GM06990 (cell line): Measurements from ENCODE around the gene PAPLN.

Source experiments
- DNase-seq: peaks from one replicate; pipeline ENCODE4 v3.0.0-alpha.2; 2011; ENCODE audit not compliant: insufficient read length; ENCODE audit errors: extremely low read depth
- H3K27me3 ChIP-seq: replicated peaks from 2 replicates; pipeline ENCODE4 v1.6.0; 2011; ENCODE audit warnings: low read length; ENCODE audit not compliant: control insufficient read depth, insufficient read depth
- H3K36me3 ChIP-seq: 2 replicates; pipeline ENCODE4 v1.5.1; 2011; ENCODE audit warnings: low read length; ENCODE audit not compliant: control insufficient read depth, insufficient read depth
- H3K4me3 ChIP-seq: replicated peaks from 2 replicates; pipeline ENCODE4 v1.5.1; 2011; ENCODE audit warnings: low read depth, mild to moderate bottlenecking, control low read depth, low read length
- TF ChIP-seq, protein P1 (sequence below): IDR thresholded peaks from 2 replicates; pipeline ENCODE4 v1.5.1; 2011; ENCODE audit warnings: low read length, control low read depth, mild to moderate bottlenecking, inconsistent platforms; ENCODE audit not compliant: insufficient read depth, poor library complexity, severe bottlenecking

PAPLN gene

DNA sequence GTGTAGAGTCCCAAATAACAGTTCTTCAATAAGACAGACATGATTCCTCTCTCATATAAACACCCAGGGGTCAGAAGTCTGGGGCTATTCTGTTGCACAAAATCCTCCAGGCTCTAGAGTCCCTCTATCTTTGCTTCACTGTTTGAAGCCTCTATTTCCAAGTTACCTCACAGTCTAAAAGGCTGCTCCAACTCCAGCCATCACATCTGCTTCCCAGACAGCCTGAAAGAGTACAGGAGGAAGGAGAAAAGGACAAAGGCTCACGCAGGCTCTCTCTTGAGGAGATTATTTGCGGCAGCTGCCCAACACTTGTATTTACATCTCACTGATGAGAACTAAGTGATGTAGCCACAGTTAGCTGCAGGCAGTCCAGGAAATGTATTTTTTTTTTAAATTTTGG lies 6.4 kb downstream of the PAPLN start:
- TF ChIP-seq, protein P1, sequence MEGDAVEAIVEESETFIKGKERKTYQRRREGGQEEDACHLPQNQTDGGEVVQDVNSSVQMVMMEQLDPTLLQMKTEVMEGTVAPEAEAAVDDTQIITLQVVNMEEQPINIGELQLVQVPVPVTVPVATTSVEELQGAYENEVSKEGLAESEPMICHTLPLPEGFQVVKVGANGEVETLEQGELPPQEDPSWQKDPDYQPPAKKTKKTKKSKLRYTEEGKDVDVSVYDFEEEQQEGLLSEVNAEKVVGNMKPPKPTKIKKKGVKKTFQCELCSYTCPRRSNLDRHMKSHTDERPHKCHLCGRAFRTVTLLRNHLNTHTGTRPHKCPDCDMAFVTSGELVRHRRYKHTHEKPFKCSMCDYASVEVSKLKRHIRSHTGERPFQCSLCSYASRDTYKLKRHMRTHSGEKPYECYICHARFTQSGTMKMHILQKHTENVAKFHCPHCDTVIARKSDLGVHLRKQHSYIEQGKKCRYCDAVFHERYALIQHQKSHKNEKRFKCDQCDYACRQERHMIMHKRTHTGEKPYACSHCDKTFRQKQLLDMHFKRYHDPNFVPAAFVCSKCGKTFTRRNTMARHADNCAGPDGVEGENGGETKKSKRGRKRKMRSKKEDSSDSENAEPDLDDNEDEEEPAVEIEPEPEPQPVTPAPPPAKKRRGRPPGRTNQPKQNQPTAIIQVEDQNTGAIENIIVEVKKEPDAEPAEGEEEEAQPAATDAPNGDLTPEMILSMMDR, result no peak
- Histone ChIP-seq H3K27me3 (peaks cover 2% of the 10 kb centered on the region; the same call in 1 of the 2 replicates), H3K36me3 (no peaks in the 10 kb centered on the region), H3K4me3 (no peak overlapping the region)
- no peak for DNase-seq

DNA sequence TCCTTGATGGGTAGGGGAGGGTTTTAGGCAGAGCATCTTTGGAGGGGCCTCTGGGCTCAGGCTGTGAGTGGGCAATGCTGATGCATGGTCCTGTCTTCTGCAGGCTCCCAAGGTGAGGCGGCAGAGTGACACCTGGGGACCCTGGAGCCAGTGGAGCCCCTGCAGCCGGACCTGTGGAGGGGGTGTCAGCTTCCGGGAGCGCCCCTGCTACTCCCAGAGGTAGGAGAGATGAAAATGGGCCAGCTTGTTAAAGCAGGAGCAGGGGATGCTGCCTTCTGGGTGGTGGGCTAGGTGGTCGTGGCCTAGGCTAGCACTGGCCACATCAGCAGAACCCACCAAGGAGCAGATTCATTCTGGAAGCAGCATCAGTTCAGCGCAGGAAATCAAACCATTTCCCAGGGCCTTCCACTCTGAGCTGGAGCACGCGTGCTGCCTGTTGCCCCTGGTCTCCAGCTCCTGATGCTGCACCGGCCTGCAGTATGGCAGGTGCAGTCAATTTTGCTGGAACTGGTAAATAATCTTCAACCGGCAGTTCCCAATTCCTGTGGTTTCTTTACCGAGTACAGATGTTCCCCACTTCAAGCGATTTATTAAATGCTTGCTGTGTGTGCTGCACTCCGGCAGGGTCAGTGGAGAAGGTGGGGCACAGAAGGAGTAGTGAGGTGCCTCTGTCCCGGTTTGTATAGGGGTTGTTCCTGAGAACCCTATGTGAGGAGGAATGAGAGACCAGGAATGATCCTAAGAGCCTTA lies 7.4 kb downstream of the PAPLN start:
- Histone ChIP-seq H3K4me3 (no peak overlapping the region), H3K36me3 (no peaks in the 10 kb centered on the region), H3K27me3 (no peaks in the 10 kb centered on the region; the same call in 1 of the 2 replicates)
- TF ChIP-seq, protein P1, result no peak
- DNase-seq, result no peak

GRCh38 chr14:73245480-73246325 lies 8.4 kb downstream of the PAPLN start:
- H3K27me3 ChIP-seq, result no peaks in the 10 kb centered on the region
- peaks cover 2% of the 10 kb centered on the region for H3K36me3 ChIP-seq
- peak; percentile 85 for DNase-seq
- TF ChIP-seq, protein P1, result no peak
- H3K4me3 ChIP-seq, result peak overlapping the region; percentile 67

DNA sequence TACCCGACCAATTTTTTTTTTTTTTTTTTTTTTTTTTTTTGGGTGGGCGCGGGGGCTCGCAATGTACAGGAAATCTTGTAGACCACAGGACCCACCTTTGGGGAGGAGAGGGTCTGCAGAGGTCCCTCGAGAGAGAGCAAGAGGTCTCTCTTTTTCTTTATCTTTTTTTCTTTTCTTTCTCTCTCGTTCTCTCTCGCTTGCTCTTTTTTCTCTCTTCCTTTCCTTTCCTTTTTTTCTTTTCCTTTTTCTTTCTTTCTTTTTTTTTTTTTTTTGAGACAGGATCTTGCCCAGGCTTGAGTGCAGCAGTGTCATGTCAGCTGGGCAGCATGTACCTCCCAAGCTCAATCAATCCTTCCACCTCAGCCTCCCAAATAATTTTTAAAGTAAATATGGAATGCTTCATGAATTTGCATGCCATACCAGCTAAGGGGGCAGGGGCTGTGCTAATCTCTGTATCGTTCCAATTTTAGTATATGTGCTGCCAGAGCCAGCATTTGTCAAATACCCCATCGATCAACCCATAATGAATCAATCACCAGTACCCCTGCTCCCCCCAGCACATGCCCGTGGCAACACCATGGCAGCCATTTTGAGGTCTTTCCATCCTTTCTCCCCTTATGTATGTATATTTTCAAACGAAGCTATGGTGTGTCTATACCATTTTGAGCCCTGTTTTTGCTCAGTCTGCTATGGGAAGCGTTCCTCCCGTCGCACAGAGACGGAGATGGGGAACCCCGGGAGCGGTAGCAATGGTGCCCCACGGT lies 9.3 kb downstream of the PAPLN start:
- TF ChIP-seq, protein P1, result no peak
- no peak for DNase-seq
- peak overlapping the region; percentile 67 for H3K4me3 ChIP-seq

GRCh38 chr14:73248108-73248868 lies 11.0 kb downstream of the PAPLN start:
- H3K27me3 ChIP-seq, result no peaks in the 10 kb centered on the region
- DNase-seq, result peak; percentile 66
- TF ChIP-seq, protein P1, result no peak
- peaks cover 7% of the 10 kb centered on the region for H3K36me3 ChIP-seq
- H3K4me3 ChIP-seq, result peak overlapping the region; percentile 67

More for the DNA sequence above, 9.3 kb downstream of the PAPLN start:
- Histone ChIP-seq H3K36me3 (peaks cover 4% of the 10 kb centered on the region), H3K27me3 (no peaks in the 10 kb centered on the region)
